ENCODE results near the gene SH3D19. TPM values are rescaled to one million over a fixed set of nuclear protein-coding genes. Genes with fewer than 3 reads are reported as not detected.

SH3D19 gene
- total RNA-seq, 3 donors from 2014 or later, result 97.5 to 140 (median 102) TPM

DNA sequence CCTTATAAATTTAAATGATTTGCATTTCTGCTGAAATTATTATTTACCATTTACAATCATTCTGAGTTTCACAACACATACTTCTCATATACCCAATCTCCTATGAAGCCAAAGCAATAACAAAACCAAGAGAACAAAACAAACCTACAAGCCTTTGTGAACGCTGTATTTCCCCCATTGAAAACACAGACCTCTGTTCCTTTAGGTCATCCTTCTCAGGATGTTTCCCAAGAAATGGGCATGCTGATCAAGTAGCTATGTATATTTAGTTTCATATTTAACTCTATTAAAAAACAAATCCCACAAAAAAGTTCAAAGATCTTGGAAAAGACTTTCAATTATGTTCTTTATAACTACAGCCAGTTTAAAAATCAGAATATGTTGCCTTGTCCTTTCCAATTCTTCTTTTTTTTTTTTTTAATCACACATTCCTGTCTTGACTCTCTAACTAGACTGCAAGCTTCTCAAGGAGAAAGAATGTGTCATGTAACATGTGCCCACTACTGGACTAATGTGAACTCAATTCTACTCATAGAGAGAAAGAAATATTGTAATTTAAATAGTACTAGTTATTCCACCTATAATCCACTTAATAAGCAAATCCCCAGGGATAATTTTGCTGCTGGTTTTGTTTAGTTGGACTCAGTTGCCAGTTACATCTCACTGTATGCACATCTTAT, 132.7 kb downstream of the SH3D19 start:
- ATAC-seq (no peak), DNase-seq (no peak)
- TF ChIP-seq, protein P1, sequence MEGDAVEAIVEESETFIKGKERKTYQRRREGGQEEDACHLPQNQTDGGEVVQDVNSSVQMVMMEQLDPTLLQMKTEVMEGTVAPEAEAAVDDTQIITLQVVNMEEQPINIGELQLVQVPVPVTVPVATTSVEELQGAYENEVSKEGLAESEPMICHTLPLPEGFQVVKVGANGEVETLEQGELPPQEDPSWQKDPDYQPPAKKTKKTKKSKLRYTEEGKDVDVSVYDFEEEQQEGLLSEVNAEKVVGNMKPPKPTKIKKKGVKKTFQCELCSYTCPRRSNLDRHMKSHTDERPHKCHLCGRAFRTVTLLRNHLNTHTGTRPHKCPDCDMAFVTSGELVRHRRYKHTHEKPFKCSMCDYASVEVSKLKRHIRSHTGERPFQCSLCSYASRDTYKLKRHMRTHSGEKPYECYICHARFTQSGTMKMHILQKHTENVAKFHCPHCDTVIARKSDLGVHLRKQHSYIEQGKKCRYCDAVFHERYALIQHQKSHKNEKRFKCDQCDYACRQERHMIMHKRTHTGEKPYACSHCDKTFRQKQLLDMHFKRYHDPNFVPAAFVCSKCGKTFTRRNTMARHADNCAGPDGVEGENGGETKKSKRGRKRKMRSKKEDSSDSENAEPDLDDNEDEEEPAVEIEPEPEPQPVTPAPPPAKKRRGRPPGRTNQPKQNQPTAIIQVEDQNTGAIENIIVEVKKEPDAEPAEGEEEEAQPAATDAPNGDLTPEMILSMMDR (IDR thresholded peaks at IDR 0.05), result no peak
- H3K4me1 ChIP-seq (ENCODE audit: low read depth), result peaks cover 8% of the 10 kb centered on the region
- H3K36me3 ChIP-seq (ENCODE audit: low read depth), result no peaks in the 10 kb centered on the region
- no peak overlapping the region for H3K4me3 ChIP-seq
- H3K9me3 ChIP-seq, result no peaks in the 10 kb centered on the region
- intact Hi-C loops (cut with DNase I, micrococcal nuclease), result no loop called here

DNA sequence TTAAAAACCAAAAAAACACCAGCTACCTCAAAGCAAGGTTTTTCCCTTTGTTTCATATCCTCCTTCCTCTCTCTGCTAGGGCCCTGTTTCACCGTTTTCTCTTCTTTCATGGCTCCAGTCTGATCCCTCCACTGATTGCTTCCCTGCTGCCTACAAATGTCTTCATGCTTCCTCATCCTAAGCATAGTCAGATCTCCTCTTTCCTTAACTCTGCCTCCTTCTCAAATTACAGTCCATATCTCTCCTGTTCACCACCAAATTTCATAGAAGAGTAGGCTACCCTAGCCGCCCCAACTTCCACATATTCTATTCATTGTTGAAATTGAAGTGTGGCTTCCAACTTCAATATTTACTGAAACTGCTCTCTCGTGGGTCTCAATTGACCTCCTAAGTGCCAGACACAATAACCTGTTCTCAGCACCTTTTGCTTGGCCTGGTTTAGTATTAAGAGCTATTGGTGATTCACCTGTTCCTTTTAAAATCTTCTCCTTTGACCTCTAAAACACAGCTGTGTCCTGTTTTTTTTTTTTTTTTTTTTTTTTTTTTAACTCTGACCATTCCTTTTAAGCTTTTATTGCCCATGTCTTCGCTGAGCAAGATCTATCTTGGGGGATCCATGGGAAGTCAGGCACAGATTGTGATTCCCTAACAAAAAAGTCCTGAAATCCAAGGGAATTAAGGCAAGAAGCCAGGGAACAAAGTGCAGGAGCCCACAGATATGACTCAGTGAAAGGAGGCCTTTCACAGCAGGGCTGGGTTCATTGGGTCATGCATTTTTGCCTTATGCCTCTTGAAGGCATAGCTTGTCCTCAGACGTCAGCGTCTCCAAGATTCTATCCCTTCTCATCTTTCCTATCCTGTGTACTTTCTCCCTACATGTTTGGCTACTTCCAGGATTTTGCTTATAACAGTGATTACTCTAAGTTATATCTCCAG, 140.6 kb downstream of the SH3D19 start:
- Histone ChIP-seq H3K36me3 (ENCODE audit: low read depth) (no peaks in the 10 kb centered on the region), H3K4me3 (no peak overlapping the region), H3K4me1 (ENCODE audit: low read depth) (no peaks in the 10 kb centered on the region), H3K9me3 (no peaks in the 10 kb centered on the region)
- intact Hi-C loops (cut with DNase I, micrococcal nuclease), result no loop called here
- DNase-seq (no peak), ATAC-seq (peak; percentile 64)
- TF ChIP-seq, protein P1 (IDR thresholded peaks at IDR 0.05), result no peak

DNA sequence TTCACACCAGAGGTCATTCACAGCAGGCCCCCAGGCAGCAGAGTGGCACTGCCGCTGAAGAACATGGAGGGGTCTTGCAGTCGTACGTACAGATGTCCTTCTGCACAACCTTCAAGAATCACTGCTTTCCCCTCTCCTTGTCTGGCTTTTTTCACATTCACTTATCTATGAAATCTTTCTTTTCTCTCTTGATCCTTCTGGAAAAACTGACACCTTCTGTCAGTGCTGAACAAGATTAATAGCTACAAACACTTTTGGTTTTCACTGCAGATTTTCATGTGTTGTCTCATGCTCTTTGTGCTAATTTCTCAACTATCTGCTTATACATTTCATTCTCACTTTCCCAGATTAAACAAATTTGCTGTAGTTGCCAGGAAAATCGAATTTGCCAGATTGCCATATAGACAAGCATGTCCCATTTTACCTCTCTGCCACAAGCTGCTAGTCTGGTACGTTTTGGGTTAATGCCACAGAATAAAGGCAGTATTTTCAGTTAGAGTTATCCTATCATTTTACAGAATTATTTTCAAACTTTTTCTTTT, 142.9 kb downstream of the SH3D19 start:
- DNase-seq (no peak), ATAC-seq (no peak)
- Histone ChIP-seq H3K4me3 (no peak overlapping the region), H3K36me3 (ENCODE audit: low read depth) (no peaks in the 10 kb centered on the region), H3K4me1 (ENCODE audit: low read depth) (no peaks in the 10 kb centered on the region), H3K9me3 (no peaks in the 10 kb centered on the region)
- intact Hi-C loops (cut with DNase I, micrococcal nuclease), result no loop called here
- TF ChIP-seq, protein P1 (IDR thresholded peaks at IDR 0.05), result no peak

DNA sequence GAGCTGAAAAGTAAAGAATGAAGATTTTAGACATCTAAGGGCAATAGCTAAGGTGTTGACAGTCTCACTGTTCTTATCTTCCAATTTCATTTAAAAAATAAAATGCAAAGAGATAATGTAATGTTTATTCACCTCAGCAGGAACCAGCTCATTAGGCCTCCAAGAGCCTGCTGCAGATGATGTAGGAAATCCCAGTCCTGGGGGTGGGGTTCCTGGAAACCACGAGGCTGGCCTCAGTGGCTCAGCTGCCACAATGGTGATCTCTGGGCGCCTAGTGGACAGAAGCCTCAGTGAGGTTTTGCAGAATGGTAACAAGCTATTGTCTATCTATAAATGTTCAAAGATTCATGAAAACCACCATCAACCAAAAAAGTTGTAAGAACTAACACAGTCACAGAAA, 148.7 kb downstream of the SH3D19 start:
- DNase-seq (no peak), ATAC-seq (no peak)
- TF ChIP-seq, protein P1 (IDR thresholded peaks at IDR 0.05), result no peak
- Histone ChIP-seq H3K36me3 (ENCODE audit: low read depth) (no peaks in the 10 kb centered on the region), H3K9me3 (no peaks in the 10 kb centered on the region), H3K4me1 (ENCODE audit: low read depth) (no peaks in the 10 kb centered on the region), H3K4me3 (no peak overlapping the region)
- intact Hi-C loops (cut with DNase I, micrococcal nuclease), result no loop called here

DNA sequence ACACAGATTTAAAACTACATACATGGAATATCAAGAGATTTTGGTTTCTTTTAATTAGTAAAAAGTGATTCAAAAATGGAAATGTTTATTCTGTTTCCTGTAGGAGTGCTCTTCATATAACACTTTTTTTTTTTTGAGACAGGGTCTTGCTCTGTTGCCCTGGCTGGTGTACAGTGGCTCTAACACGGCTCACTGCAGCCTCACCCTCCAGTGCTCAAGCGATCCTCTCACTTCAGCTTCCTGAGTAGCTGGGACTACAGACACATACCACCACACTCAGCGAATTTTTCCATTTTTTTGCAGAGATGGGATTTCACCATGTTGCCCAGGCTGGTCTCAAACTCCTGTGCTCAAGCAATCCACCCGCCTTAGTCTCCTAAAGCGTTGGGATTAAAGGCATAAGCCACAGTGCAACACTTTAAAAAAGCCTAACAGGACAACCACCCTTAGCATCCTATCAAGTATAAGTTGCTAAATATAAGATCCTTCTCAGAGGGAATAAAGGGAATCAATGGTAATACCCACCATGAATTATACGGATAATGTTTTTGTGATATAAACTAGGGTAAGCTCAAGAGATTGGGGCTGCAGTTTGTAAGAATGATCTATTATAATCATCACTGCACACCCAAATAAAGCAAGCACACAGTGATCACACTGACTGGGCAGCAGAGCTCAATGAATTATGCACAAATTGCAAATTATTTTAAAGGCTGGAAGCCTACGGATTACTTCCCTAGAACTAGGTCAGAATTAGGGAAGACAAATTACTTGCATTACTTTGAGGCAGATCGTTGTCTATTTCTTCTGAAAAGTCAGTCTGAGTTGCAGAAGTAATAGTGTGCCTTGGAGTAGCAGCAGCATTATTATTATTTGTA, 149.4 kb downstream of the SH3D19 start:
- no peaks in the 10 kb centered on the region for H3K4me1 ChIP-seq (ENCODE audit: low read depth)
- no peaks in the 10 kb centered on the region for H3K9me3 ChIP-seq
- TF ChIP-seq, protein P1 (IDR thresholded peaks at IDR 0.05), result no peak
- ATAC-seq (no peak), DNase-seq (no peak)
- no peak overlapping the region for H3K4me3 ChIP-seq
- intact Hi-C loops (cut with DNase I, micrococcal nuclease), result no loop called here
- H3K36me3 ChIP-seq (ENCODE audit: low read depth), result no peaks in the 10 kb centered on the region
